ENCODE measurements around the gene BTBD17.
A peak's percentile ranks its signal among the peaks of the same experiment; 100 is the strongest.
"Not testable (repeated sequence)": the region's sequence is repeated elsewhere in the genome, so short reads cannot be mapped to it uniquely, and the experiment has no call there.

Gene BTBD17

GRCh38 chr17:74361230-74362068, at the start of gene BTBD17:
BTBD17 (minus strand) TSS chr17:74361868; CDS start chr17:74361819, 49 bp downstream.
- no peak within 1 kb of the TSS for H3K27ac Mint-ChIP-seq
- peaks cover 2% of the 10 kb centered on the region for H3K4me1 Mint-ChIP-seq
- no peak within 1 kb of the TSS for H3K4me3 Mint-ChIP-seq
- H3K36me3 Mint-ChIP-seq (ENCODE audit: low read depth) = no peaks in the 10 kb centered on the region
- ATAC-seq (peak; percentile 48), DNase-seq (peak; percentile 61)
- no peaks in the 10 kb centered on the region for H3K9me3 Mint-ChIP-seq
- H3K27me3 Mint-ChIP-seq = peaks cover 23% of the 10 kb centered on the region

- H3K4me3 Mint-ChIP-seq = no peak overlapping the region
- no peak for DNase-seq
- no peaks in the 10 kb centered on the region for H3K36me3 Mint-ChIP-seq (ENCODE audit: low read depth)
- no peaks in the 10 kb centered on the region for H3K9me3 Mint-ChIP-seq
- H3K4me1 Mint-ChIP-seq = no peaks in the 10 kb centered on the region
- no peak overlapping the region for H3K27ac Mint-ChIP-seq
- H3K27me3 Mint-ChIP-seq = peaks cover 4% of the 10 kb centered on the region
- no peak for ATAC-seq
These were observed 48.4 kb upstream of the BTBD17 start for GRCh38 chr17:74410001-74410443.

GRCh38 chr17:74408815-74409214, 47.1 kb upstream of the BTBD17 start:
- DNase-seq = no peak
- Mint-ChIP-seq H3K27ac (no peak overlapping the region), H3K9me3 (no peaks in the 10 kb centered on the region), H3K36me3 (ENCODE audit: low read depth) (no peaks in the 10 kb centered on the region), H3K4me1 (no peaks in the 10 kb centered on the region), H3K4me3 (no peak overlapping the region), H3K27me3 (no peaks in the 10 kb centered on the region)
- ATAC-seq = no peak

GRCh38 chr17:74408262-74408661, 46.6 kb upstream of the BTBD17 start:
- H3K27me3 Mint-ChIP-seq = peaks cover 2% of the 10 kb centered on the region
- DNase-seq (no peak), ATAC-seq (no peak)
- H3K4me1 Mint-ChIP-seq = no peaks in the 10 kb centered on the region
- H3K36me3 Mint-ChIP-seq (ENCODE audit: low read depth) = no peaks in the 10 kb centered on the region
- no peak overlapping the region for H3K27ac Mint-ChIP-seq
- H3K9me3 Mint-ChIP-seq = no peaks in the 10 kb centered on the region
- no peak overlapping the region for H3K4me3 Mint-ChIP-seq

- Mint-ChIP-seq H3K4me1 (no peaks in the 10 kb centered on the region), H3K36me3 (ENCODE audit: low read depth) (no peaks in the 10 kb centered on the region), H3K4me3 (no peak overlapping the region), H3K9me3 (no peaks in the 10 kb centered on the region), H3K27me3 (peaks cover 2% of the 10 kb centered on the region), H3K27ac (no peak overlapping the region)
- ATAC-seq (no peak), DNase-seq (no peak)
These were observed 45.7 kb upstream of the BTBD17 start for GRCh38 chr17:74407384-74407783.

- DNase-seq; ATAC-seq; H3K9me3 Mint-ChIP-seq; H3K27ac Mint-ChIP-seq; H3K27me3 Mint-ChIP-seq; H3K36me3 Mint-ChIP-seq (ENCODE audit: low read depth); H3K4me3 Mint-ChIP-seq; H3K4me1 Mint-ChIP-seq: not testable (repeated sequence)
These were observed 43.6 kb upstream of the BTBD17 start for GRCh38 chr17:74405311-74405710.

- H3K4me1 Mint-ChIP-seq = no peaks in the 10 kb centered on the region
- DNase-seq = no peak
- H3K9me3 Mint-ChIP-seq = no peaks in the 10 kb centered on the region
- peaks cover 2% of the 10 kb centered on the region for H3K27me3 Mint-ChIP-seq
- H3K36me3 Mint-ChIP-seq (ENCODE audit: low read depth) = no peaks in the 10 kb centered on the region
- no peak overlapping the region for H3K4me3 Mint-ChIP-seq
- H3K27ac Mint-ChIP-seq = no peak overlapping the region
- ATAC-seq = no peak
These were observed 43.1 kb upstream of the BTBD17 start for GRCh38 chr17:74404789-74405188.

GRCh38 chr17:74404218-74404617, 42.5 kb upstream of the BTBD17 start:
- H3K27ac Mint-ChIP-seq = no peak overlapping the region
- DNase-seq = no peak
- H3K9me3 Mint-ChIP-seq = no peaks in the 10 kb centered on the region
- H3K4me3 Mint-ChIP-seq = no peak overlapping the region
- peaks cover 2% of the 10 kb centered on the region for H3K27me3 Mint-ChIP-seq
- no peaks in the 10 kb centered on the region for H3K4me1 Mint-ChIP-seq
- H3K36me3 Mint-ChIP-seq (ENCODE audit: low read depth) = no peaks in the 10 kb centered on the region
- ATAC-seq = no peak

GRCh38 chr17:74403512-74404137, 42.0 kb upstream of the BTBD17 start:
- no peak overlapping the region for H3K4me3 Mint-ChIP-seq
- no peak overlapping the region for H3K27ac Mint-ChIP-seq
- H3K27me3 Mint-ChIP-seq = peaks cover 2% of the 10 kb centered on the region
- H3K9me3 Mint-ChIP-seq = no peaks in the 10 kb centered on the region
- DNase-seq (no peak), ATAC-seq (no peak)
- H3K4me1 Mint-ChIP-seq = no peaks in the 10 kb centered on the region
- no peaks in the 10 kb centered on the region for H3K36me3 Mint-ChIP-seq (ENCODE audit: low read depth)

- ATAC-seq (no peak), DNase-seq (no peak)
- Mint-ChIP-seq H3K9me3 (no peaks in the 10 kb centered on the region), H3K4me1 (no peaks in the 10 kb centered on the region), H3K27me3 (peaks cover 2% of the 10 kb centered on the region), H3K36me3 (ENCODE audit: low read depth) (no peaks in the 10 kb centered on the region), H3K4me3 (no peak overlapping the region), H3K27ac (no peak overlapping the region)
These were observed 40.4 kb upstream of the BTBD17 start for GRCh38 chr17:74402048-74402447.

- ATAC-seq (no peak), DNase-seq (no peak)
- H3K4me1 Mint-ChIP-seq = no peaks in the 10 kb centered on the region
- H3K36me3 Mint-ChIP-seq (ENCODE audit: low read depth) = no peaks in the 10 kb centered on the region
- no peaks in the 10 kb centered on the region for H3K27me3 Mint-ChIP-seq
- H3K27ac Mint-ChIP-seq = no peak overlapping the region
- no peak overlapping the region for H3K4me3 Mint-ChIP-seq
- H3K9me3 Mint-ChIP-seq = no peaks in the 10 kb centered on the region
These were observed 34.9 kb upstream of the BTBD17 start for GRCh38 chr17:74396567-74396966.

GRCh38 chr17:74394977-74395376, 33.3 kb upstream of the BTBD17 start:
- Mint-ChIP-seq H3K4me3 (no peak overlapping the region), H3K9me3 (no peaks in the 10 kb centered on the region), H3K36me3 (ENCODE audit: low read depth) (no peaks in the 10 kb centered on the region), H3K27me3 (peaks cover 3% of the 10 kb centered on the region), H3K4me1 (no peaks in the 10 kb centered on the region), H3K27ac (no peak overlapping the region)
- DNase-seq = no peak
- ATAC-seq = no peak

GRCh38 chr17:74394275-74394950, 32.7 kb upstream of the BTBD17 start:
- Mint-ChIP-seq H3K27ac (no peak overlapping the region), H3K4me1 (no peaks in the 10 kb centered on the region), H3K27me3 (peaks cover 3% of the 10 kb centered on the region), H3K4me3 (no peak overlapping the region), H3K9me3 (no peaks in the 10 kb centered on the region), H3K36me3 (ENCODE audit: low read depth) (no peaks in the 10 kb centered on the region)
- no peak for DNase-seq
- ATAC-seq = no peak

- no peak for DNase-seq
- no peak overlapping the region for H3K27ac Mint-ChIP-seq
These were observed 31.8 kb upstream of the BTBD17 start for GRCh38 chr17:74393346-74393942.

More at GRCh38 chr17:74393346-74393942, 31.8 kb upstream of the BTBD17 start:
- Mint-ChIP-seq H3K27me3 (peaks cover 3% of the 10 kb centered on the region), H3K4me3 (no peak overlapping the region), H3K9me3 (no peaks in the 10 kb centered on the region), H3K4me1 (no peaks in the 10 kb centered on the region), H3K36me3 (ENCODE audit: low read depth) (no peaks in the 10 kb centered on the region)
- ATAC-seq = no peak
